RWPE2 (cell line): Measurements from ENCODE around the gene SDK2.

Experiments used
- ATAC-seq: fragments of 200-7000 bp; cut with Tn5 transposase; 3 replicates; pipeline ENCODE4 v1.9.1; 2021; ENCODE audit warnings: low read depth
- DNase-seq: peaks from one replicate; pipeline ENCODE4 v3.0.0-alpha.2; 2020; ENCODE audit warnings: low spot score
- H3K27ac ChIP-seq: fragments of 450-650 bp; 2 replicates; pipeline ENCODE4 v1.5.1; 2017; ENCODE audit warnings: mild to moderate bottlenecking; ENCODE audit not compliant: poor library complexity, severe bottlenecking
- H3K27me3 ChIP-seq: fragments of 250-450 bp; sonication (Bioruptor Pico); 2 replicates; pipeline ENCODE4 v1.5.1; 2021; ENCODE audit warnings: mild to moderate bottlenecking, moderate library complexity; ENCODE audit not compliant: insufficient read depth, poor library complexity, severe bottlenecking
- H3K36me3 ChIP-seq: fragments of 250-450 bp; sonication (Bioruptor Pico); 2 replicates; pipeline ENCODE4 v1.5.1; 2020; ENCODE audit warnings: low read depth, mild to moderate bottlenecking, moderate library complexity
- H3K4me1 ChIP-seq: fragments of 250-450 bp; sonication (Bioruptor Pico); 2 replicates; pipeline ENCODE4 v1.5.1; 2021; ENCODE audit warnings: mild to moderate bottlenecking, moderate library complexity; ENCODE audit not compliant: insufficient read depth, poor library complexity, severe bottlenecking
- H3K4me3 ChIP-seq: fragments of 250-450 bp; sonication (Bioruptor Pico); 2 replicates; pipeline ENCODE4 v1.5.1; 2021; ENCODE audit warnings: mild to moderate bottlenecking, moderate library complexity; ENCODE audit not compliant: severe bottlenecking
- H3K9me3 ChIP-seq: fragments of 250-450 bp; sonication (Bioruptor Pico); 2 replicates; pipeline ENCODE4 v1.5.1; 2021; ENCODE audit warnings: mild to moderate bottlenecking, moderate library complexity; ENCODE audit not compliant: severe bottlenecking
- TF ChIP-seq, protein P1 (sequence below): fragments of 450-650 bp; IDR thresholded peaks from one replicate; pipeline ENCODE4 v1.5.1; 2017; ENCODE audit warnings: mild to moderate bottlenecking, moderate library complexity; ENCODE audit not compliant: poor library complexity, severe bottlenecking

The SDK2 gene

DNA sequence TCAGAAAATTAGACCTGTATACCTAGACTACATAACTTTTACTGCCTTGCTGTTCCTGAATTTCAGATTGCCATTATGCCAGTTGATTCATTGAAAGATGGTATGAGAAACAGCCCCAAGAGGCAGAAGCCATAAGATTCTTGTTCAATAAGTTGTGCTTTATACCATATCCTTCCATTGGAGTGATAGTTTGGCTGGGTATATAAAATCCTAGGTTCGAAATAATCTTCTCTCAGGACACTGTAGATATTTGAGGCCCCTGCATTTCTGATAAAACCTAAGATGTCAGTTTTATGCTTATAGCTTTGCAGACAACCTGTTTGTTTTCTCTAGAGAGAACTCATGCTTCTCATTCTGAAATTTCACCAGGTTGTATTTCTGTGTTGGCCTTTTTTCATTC is 9.6 kb upstream of the SDK2 start:
- H3K36me3 ChIP-seq: no peaks in the 10 kb centered on the region
- no peaks in the 10 kb centered on the region for H3K4me1 ChIP-seq
- TF ChIP-seq, protein P1, sequence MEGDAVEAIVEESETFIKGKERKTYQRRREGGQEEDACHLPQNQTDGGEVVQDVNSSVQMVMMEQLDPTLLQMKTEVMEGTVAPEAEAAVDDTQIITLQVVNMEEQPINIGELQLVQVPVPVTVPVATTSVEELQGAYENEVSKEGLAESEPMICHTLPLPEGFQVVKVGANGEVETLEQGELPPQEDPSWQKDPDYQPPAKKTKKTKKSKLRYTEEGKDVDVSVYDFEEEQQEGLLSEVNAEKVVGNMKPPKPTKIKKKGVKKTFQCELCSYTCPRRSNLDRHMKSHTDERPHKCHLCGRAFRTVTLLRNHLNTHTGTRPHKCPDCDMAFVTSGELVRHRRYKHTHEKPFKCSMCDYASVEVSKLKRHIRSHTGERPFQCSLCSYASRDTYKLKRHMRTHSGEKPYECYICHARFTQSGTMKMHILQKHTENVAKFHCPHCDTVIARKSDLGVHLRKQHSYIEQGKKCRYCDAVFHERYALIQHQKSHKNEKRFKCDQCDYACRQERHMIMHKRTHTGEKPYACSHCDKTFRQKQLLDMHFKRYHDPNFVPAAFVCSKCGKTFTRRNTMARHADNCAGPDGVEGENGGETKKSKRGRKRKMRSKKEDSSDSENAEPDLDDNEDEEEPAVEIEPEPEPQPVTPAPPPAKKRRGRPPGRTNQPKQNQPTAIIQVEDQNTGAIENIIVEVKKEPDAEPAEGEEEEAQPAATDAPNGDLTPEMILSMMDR: no peak
- ATAC-seq (no peak), DNase-seq (no peak)
- H3K4me3 ChIP-seq: no peak overlapping the region
- peaks cover 5% of the 10 kb centered on the region for H3K9me3 ChIP-seq
- H3K27me3 ChIP-seq: peaks cover 1% of the 10 kb centered on the region
- H3K27ac ChIP-seq: no peak overlapping the region

DNA sequence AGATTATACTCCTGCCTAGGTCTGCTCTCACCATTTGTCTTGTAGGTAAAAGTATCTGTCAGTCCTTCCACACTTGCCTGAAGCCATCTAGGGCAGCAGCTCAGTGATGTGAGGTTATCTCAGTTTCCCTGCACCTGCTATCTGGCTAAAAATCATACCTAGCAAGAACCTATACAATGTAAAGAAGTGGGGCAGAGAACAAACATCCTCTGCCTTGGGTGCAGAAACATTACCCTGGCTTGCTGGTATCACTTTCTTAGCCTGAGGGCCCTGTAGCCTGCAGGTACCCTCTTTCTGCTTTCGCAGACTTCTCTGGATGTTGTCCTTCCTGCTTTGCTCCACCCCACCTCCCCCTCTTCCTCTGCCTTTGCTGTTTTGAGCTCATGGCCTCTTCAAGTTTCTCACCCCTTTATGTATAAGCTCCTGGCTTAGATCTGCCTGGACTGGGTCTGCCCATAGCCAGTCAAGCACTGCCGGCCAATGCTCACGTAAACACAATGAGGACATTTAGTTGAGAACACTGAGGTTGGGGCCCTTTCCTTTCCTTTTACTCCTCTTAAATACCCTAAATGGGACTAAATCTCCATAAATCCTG is 8.7 kb upstream of the SDK2 start:
- no peaks in the 10 kb centered on the region for H3K36me3 ChIP-seq
- no peak overlapping the region for H3K4me3 ChIP-seq
- no peak for DNase-seq
- peaks cover 5% of the 10 kb centered on the region for H3K9me3 ChIP-seq
- TF ChIP-seq, protein P1: no peak
- no peak overlapping the region for H3K27ac ChIP-seq
- H3K27me3 ChIP-seq: peaks cover 10% of the 10 kb centered on the region
- no peak for ATAC-seq
- no peaks in the 10 kb centered on the region for H3K4me1 ChIP-seq

DNA sequence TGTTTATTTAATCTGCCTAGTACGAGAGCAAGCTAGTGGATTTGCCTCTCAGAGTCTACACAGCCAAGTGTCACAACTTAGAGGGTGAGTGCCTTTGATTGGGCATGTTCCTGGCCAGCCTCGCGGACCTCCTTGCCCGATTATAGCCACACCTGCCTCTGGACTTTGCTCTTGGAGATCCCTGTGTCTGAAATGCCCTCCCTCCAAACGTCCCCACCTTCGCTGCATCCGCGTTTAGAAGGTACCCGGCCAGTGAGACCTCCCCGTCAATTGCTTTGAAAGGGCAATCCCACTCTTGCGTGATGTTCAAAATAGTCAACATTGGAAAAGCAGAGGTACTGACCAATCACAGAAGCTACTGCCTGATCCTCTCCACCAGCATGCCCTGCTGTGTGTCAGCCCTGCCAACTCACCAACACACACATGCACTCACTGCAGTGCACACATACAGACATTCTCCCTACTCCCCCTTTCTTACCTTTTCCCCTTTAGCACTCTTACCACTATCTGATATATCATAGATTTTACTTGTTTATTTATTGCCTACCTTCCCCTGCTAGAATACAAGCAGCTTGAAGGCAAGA is 6.5 kb upstream of the SDK2 start:
- no peak for ATAC-seq
- TF ChIP-seq, protein P1: no peak
- Histone ChIP-seq H3K4me1 (no peaks in the 10 kb centered on the region), H3K4me3 (no peak overlapping the region), H3K36me3 (no peaks in the 10 kb centered on the region), H3K27ac (no peak overlapping the region), H3K27me3 (peaks cover 22% of the 10 kb centered on the region), H3K9me3 (peaks cover 5% of the 10 kb centered on the region)
- DNase-seq: no peak

DNA sequence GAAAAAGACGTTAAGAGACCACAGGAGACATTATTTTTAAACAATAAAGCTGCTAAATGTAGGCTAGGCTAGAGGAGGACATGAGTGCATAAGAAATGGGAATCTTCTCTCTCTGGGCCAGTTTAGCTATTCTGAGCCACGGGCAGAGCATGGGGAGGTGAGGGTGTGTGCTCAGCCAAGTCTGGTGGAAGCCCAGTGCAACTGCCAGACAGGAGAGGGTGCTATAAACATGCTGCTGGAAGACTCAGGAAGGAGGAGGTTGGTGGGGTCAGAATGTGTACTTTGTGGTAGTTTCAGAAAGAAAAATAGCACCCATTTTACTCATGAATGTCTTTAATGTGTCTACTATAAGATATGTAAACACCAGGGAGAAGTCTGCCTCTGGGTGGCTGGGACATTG is 5.9 kb upstream of the SDK2 start:
- TF ChIP-seq, protein P1: peak; percentile 34
- H3K4me3 ChIP-seq: no peak overlapping the region
- H3K9me3 ChIP-seq: peaks cover 5% of the 10 kb centered on the region
- H3K27me3 ChIP-seq: peaks cover 26% of the 10 kb centered on the region
- DNase-seq: no peak
- peak; percentile 66 for ATAC-seq
- no peak overlapping the region for H3K27ac ChIP-seq
- no peaks in the 10 kb centered on the region for H3K4me1 ChIP-seq
- no peaks in the 10 kb centered on the region for H3K36me3 ChIP-seq

DNA sequence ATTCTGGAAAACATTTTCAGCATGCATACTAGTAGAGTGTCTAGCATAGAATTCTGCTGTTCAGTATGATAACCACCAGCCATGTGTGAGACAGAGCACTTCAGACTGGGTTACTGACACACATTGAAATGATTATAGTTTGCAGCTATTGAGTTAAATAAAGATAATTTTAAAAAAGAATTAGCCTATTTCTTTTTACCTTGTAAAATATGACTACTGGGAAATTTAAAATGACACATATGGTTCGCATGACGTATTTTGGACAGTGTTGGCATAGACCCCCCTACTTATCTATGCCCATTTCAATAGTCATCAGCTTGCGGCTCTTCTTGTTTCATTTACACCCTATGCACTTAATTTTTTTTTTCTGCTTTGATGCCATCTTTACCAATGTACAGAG is 4.7 kb upstream of the SDK2 start:
- H3K4me3 ChIP-seq: no peak overlapping the region
- H3K4me1 ChIP-seq: no peaks in the 10 kb centered on the region
- H3K36me3 ChIP-seq: no peaks in the 10 kb centered on the region
- TF ChIP-seq, protein P1: no peak
- H3K27ac ChIP-seq: no peak overlapping the region
- ATAC-seq (no peak), DNase-seq (no peak)
- H3K27me3 ChIP-seq: peaks cover 31% of the 10 kb centered on the region
- peaks cover 5% of the 10 kb centered on the region for H3K9me3 ChIP-seq
